RWPE2 (cell line): Measurements from ENCODE around the gene CD8A.

ENCODE experiments used
- ATAC-seq: fragments of 200-7000 bp; cut with Tn5 transposase; 3 replicates; pipeline ENCODE4 v1.9.1; 2021; ENCODE audit warnings: low read depth
- DNase-seq: peaks from one replicate; pipeline ENCODE4 v3.0.0-alpha.2; 2020; ENCODE audit warnings: low spot score
- H3K27ac ChIP-seq: fragments of 450-650 bp; 2 replicates; pipeline ENCODE4 v1.5.1; 2017; ENCODE audit warnings: mild to moderate bottlenecking; ENCODE audit not compliant: poor library complexity, severe bottlenecking
- H3K27me3 ChIP-seq: fragments of 250-450 bp; sonication (Bioruptor Pico); 2 replicates; pipeline ENCODE4 v1.5.1; 2021; ENCODE audit warnings: mild to moderate bottlenecking, moderate library complexity; ENCODE audit not compliant: insufficient read depth, poor library complexity, severe bottlenecking
- H3K36me3 ChIP-seq: fragments of 250-450 bp; sonication (Bioruptor Pico); 2 replicates; pipeline ENCODE4 v1.5.1; 2020; ENCODE audit warnings: low read depth, mild to moderate bottlenecking, moderate library complexity
- H3K4me1 ChIP-seq: fragments of 250-450 bp; sonication (Bioruptor Pico); 2 replicates; pipeline ENCODE4 v1.5.1; 2021; ENCODE audit warnings: mild to moderate bottlenecking, moderate library complexity; ENCODE audit not compliant: insufficient read depth, poor library complexity, severe bottlenecking
- H3K4me3 ChIP-seq: fragments of 250-450 bp; sonication (Bioruptor Pico); 2 replicates; pipeline ENCODE4 v1.5.1; 2021; ENCODE audit warnings: mild to moderate bottlenecking, moderate library complexity; ENCODE audit not compliant: severe bottlenecking
- H3K9me3 ChIP-seq: fragments of 250-450 bp; sonication (Bioruptor Pico); 2 replicates; pipeline ENCODE4 v1.5.1; 2021; ENCODE audit warnings: mild to moderate bottlenecking, moderate library complexity; ENCODE audit not compliant: severe bottlenecking
- CTCF ChIP-seq: fragments of 450-650 bp; IDR thresholded peaks from one replicate; pipeline ENCODE4 v1.5.1; 2017; ENCODE audit warnings: mild to moderate bottlenecking, moderate library complexity; ENCODE audit not compliant: poor library complexity, severe bottlenecking

The CD8A gene

GRCh38 chr2:86776532-86776931 is 14.2 kb downstream of the CD8A start:
- H3K36me3 ChIP-seq = peaks cover 30% of the 10 kb centered on the region
- ATAC-seq = no peak
- no peaks in the 10 kb centered on the region for H3K27me3 ChIP-seq
- H3K27ac ChIP-seq = no peak overlapping the region
- TF ChIP-seq CTCF = no peak
- H3K4me3 ChIP-seq = no peak overlapping the region
- DNase-seq = no peak
- no peaks in the 10 kb centered on the region for H3K9me3 ChIP-seq
- no peaks in the 10 kb centered on the region for H3K4me1 ChIP-seq

GRCh38 chr2:86775338-86775737 is 15.4 kb downstream of the CD8A start:
- no peaks in the 10 kb centered on the region for H3K9me3 ChIP-seq
- DNase-seq (no peak), ATAC-seq (no peak)
- H3K27me3 ChIP-seq = no peaks in the 10 kb centered on the region
- no peaks in the 10 kb centered on the region for H3K4me1 ChIP-seq
- H3K4me3 ChIP-seq = no peak overlapping the region
- H3K36me3 ChIP-seq = peaks cover 41% of the 10 kb centered on the region
- TF ChIP-seq CTCF = no peak
- H3K27ac ChIP-seq = no peak overlapping the region

- H3K4me3 ChIP-seq = no peak overlapping the region
- no peak for TF ChIP-seq CTCF
- ATAC-seq = no peak
- H3K4me1 ChIP-seq = no peaks in the 10 kb centered on the region
- no peaks in the 10 kb centered on the region for H3K27me3 ChIP-seq
- no peak overlapping the region for H3K27ac ChIP-seq
- peaks cover 46% of the 10 kb centered on the region for H3K36me3 ChIP-seq
- DNase-seq = no peak
- no peaks in the 10 kb centered on the region for H3K9me3 ChIP-seq
Observed at GRCh38 chr2:86774862-86775261, 15.9 kb downstream of the CD8A start.

GRCh38 chr2:86772611-86773010 is 18.1 kb downstream of the CD8A start:
- peaks cover 51% of the 10 kb centered on the region for H3K36me3 ChIP-seq
- H3K4me1 ChIP-seq = no peaks in the 10 kb centered on the region
- H3K27ac ChIP-seq = no peak overlapping the region
- TF ChIP-seq CTCF = no peak
- no peaks in the 10 kb centered on the region for H3K9me3 ChIP-seq
- no peak for ATAC-seq
- no peak overlapping the region for H3K4me3 ChIP-seq
- no peak for DNase-seq
- H3K27me3 ChIP-seq = no peaks in the 10 kb centered on the region

GRCh38 chr2:86770816-86771301 is 19.9 kb downstream of the CD8A start:
- Histone ChIP-seq H3K36me3 (peaks cover 56% of the 10 kb centered on the region), H3K4me3 (no peak overlapping the region)

More at GRCh38 chr2:86770816-86771301, 19.9 kb downstream of the CD8A start:
- no peak for TF ChIP-seq CTCF
- DNase-seq (no peak), ATAC-seq (no peak)
- Histone ChIP-seq H3K4me1 (no peaks in the 10 kb centered on the region), H3K9me3 (no peaks in the 10 kb centered on the region), H3K27me3 (no peaks in the 10 kb centered on the region), H3K27ac (no peak overlapping the region)
